HFFc6 (cell line): ENCODE measurements around the gene PCDHB15. TPM values are rescaled to one million over a fixed set of nuclear protein-coding genes. Genes with fewer than 3 reads are reported as not detected.
"Not testable (repeated sequence)": the region's sequence is repeated elsewhere in the genome, so short reads cannot be mapped to it uniquely, and the experiment has no call there.

Experiments used
- DNase-seq: peaks from one replicate; pipeline ENCODE4 v3.0.0-alpha.2; 2018
- H3K27ac Mint-ChIP-seq: 2 replicates; pipeline ENCODE4 v1.8.0; 2020; ENCODE audit warnings: mild to moderate bottlenecking, mixed read lengths
- H3K27me3 Mint-ChIP-seq: 2 replicates; pipeline ENCODE4 v1.8.0; 2021; ENCODE audit warnings: mild to moderate bottlenecking, moderate library complexity, mixed read lengths; ENCODE audit not compliant: insufficient read depth
- H3K36me3 Mint-ChIP-seq: 2 replicates; pipeline ENCODE4 v1.8.0; 2021; ENCODE audit warnings: low read depth, mixed read lengths
- H3K4me1 Mint-ChIP-seq: 2 replicates; pipeline ENCODE4 v1.8.0; 2020; ENCODE audit warnings: low read depth, mixed read lengths
- H3K4me3 Mint-ChIP-seq: 2 replicates; pipeline ENCODE4 v1.8.0; 2020; ENCODE audit warnings: mild to moderate bottlenecking, moderate library complexity, mixed read lengths
- H3K9me3 Mint-ChIP-seq: 2 replicates; pipeline ENCODE4 v1.8.0; 2020; ENCODE audit warnings: mild to moderate bottlenecking, mixed read lengths
- total RNA-seq, 6 experiments: library from RNA; stranded (reverse); fragmentation: NEBNext Ultra II Directional; extraction: Animal tissue kit (Norgen Biotek cat#: 25700); gene quantifications; 2 replicates in 1 of 6; 3 replicates in 5 of 6; pipeline ENCODE4 v1.2.3, GENCODE V29; 2021
- TF ChIP-seq, protein P1 (sequence below): fragments of 200-600 bp; sonication (generic); IDR thresholded peaks from 2 replicates; pipeline ENCODE4 v1.5.0; 2021; ENCODE audit warnings: antibody characterized with exemption, mild to moderate bottlenecking

PCDHB15 gene
- total RNA-seq, 6 experiments from 2014 or later: 0.45 to 1.4 (median 0.99) TPM

DNA sequence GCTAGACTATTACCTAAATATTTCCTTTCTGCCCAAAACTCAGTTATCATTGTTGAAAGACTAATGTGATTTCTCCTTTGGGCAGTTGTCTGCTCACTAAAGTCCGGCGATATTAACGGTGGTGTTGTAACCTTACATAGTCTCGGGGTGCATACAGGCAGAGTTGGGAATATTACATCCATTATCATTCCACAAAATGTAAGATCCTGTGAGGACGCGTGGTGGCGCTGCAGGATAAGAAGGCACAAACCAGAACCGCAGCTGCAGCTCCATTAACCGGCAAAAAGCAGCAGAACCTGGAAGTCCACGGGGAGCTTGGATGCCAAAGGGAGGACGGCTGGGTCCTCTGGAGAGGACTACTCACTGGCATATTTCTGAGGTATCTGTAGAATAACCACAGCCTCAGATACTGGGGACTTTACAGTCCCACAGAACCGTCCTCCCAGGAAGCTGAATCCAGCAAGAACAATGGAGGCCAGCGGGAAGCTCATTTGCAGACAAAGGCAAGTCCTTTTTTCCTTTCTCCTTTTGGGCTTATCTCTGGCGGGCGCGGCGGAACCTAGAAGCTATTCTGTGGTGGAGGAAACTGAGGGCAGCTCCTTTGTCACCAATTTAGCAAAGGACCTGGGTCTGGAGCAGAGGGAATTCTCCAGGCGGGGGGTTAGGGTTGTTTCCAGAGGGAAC is 31.4 kb upstream of the PCDHB15 start, which contains the start of gene PCDHB13:
Gene PCDHB13, plus strand, starts transcription at position 264 of the 684 bp plus-strand sequence. Its CDS starts 205 bp downstream, at position 469.
- not testable (repeated sequence) for H3K27me3 Mint-ChIP-seq, H3K27ac Mint-ChIP-seq
- Mint-ChIP-seq H3K4me3 (peak within 1 kb of the TSS; percentile 78), H3K36me3 (peaks cover 19% of the 10 kb centered on the region), H3K4me1 (peaks cover 14% of the 10 kb centered on the region), H3K9me3 (peaks cover 35% of the 10 kb centered on the region)
- peak; percentile 60 for DNase-seq
- TF ChIP-seq, protein P1, sequence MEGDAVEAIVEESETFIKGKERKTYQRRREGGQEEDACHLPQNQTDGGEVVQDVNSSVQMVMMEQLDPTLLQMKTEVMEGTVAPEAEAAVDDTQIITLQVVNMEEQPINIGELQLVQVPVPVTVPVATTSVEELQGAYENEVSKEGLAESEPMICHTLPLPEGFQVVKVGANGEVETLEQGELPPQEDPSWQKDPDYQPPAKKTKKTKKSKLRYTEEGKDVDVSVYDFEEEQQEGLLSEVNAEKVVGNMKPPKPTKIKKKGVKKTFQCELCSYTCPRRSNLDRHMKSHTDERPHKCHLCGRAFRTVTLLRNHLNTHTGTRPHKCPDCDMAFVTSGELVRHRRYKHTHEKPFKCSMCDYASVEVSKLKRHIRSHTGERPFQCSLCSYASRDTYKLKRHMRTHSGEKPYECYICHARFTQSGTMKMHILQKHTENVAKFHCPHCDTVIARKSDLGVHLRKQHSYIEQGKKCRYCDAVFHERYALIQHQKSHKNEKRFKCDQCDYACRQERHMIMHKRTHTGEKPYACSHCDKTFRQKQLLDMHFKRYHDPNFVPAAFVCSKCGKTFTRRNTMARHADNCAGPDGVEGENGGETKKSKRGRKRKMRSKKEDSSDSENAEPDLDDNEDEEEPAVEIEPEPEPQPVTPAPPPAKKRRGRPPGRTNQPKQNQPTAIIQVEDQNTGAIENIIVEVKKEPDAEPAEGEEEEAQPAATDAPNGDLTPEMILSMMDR: peak; percentile 76

GRCh38 chr5:141214583-141214982 is 30.6 kb upstream of the PCDHB15 start:
- H3K4me1 Mint-ChIP-seq, H3K27ac Mint-ChIP-seq, DNase-seq, H3K27me3 Mint-ChIP-seq: not testable (repeated sequence)
- Mint-ChIP-seq H3K4me3 (peak overlapping the region; percentile 72), H3K36me3 (peaks cover 21% of the 10 kb centered on the region), H3K9me3 (peaks cover 38% of the 10 kb centered on the region)

GRCh38 chr5:141215504-141215903 is 29.7 kb upstream of the PCDHB15 start:
- H3K4me1 Mint-ChIP-seq, H3K4me3 Mint-ChIP-seq, H3K27ac Mint-ChIP-seq, DNase-seq, H3K27me3 Mint-ChIP-seq: not testable (repeated sequence)
- peaks cover 16% of the 10 kb centered on the region for H3K36me3 Mint-ChIP-seq
- peaks cover 38% of the 10 kb centered on the region for H3K9me3 Mint-ChIP-seq

GRCh38 chr5:141216035-141216434 is 29.2 kb upstream of the PCDHB15 start:
- H3K4me3 Mint-ChIP-seq, H3K4me1 Mint-ChIP-seq, H3K27me3 Mint-ChIP-seq, H3K27ac Mint-ChIP-seq, DNase-seq: not testable (repeated sequence)
- Mint-ChIP-seq H3K36me3 (peaks cover 16% of the 10 kb centered on the region), H3K9me3 (peaks cover 38% of the 10 kb centered on the region)

GRCh38 chr5:141223112-141223783 is 21.9 kb upstream of the PCDHB15 start, which contains the start of gene PCDHB14:
Gene PCDHB14 (plus strand): TSS chr5:141223343. CDS start chr5:141223506, 163 bp downstream.
- peaks cover 6% of the 10 kb centered on the region for H3K27me3 Mint-ChIP-seq
- peaks cover 12% of the 10 kb centered on the region for H3K4me1 Mint-ChIP-seq
- peak; percentile 62 for DNase-seq
- H3K9me3 Mint-ChIP-seq: peaks cover 31% of the 10 kb centered on the region
- H3K4me3 Mint-ChIP-seq: peak within 1 kb of the TSS; percentile 90
- no peak within 1 kb of the TSS; the same call in 1 of the 2 replicates for H3K27ac Mint-ChIP-seq
- H3K36me3 Mint-ChIP-seq: peaks cover 9% of the 10 kb centered on the region; the same call in 1 of the 2 replicates
- TF ChIP-seq, protein P1: peak; percentile 77

DNA sequence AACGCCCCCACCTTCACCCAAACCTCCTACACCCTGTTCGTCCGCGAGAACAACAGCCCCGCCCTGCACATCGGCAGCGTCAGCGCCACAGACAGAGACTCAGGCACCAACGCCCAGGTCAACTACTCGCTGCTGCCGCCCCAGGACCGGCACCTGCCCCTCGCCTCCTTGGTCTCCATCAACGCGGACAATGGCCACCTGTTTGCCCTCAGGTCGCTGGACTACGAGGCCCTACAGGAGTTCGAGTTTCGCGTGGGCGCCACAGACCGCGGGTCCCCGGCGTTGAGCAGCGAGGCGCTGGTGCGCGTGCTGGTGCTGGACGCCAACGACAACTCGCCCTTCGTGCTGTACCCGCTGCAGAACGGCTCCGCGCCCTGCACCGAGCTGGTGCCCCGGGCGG is 20.4 kb upstream of the PCDHB15 start:
- peaks cover 12% of the 10 kb centered on the region for H3K4me1 Mint-ChIP-seq
- peaks cover 20% of the 10 kb centered on the region for H3K9me3 Mint-ChIP-seq
- not testable (repeated sequence) for DNase-seq, H3K27ac Mint-ChIP-seq, H3K27me3 Mint-ChIP-seq, H3K36me3 Mint-ChIP-seq
- H3K4me3 Mint-ChIP-seq: peak overlapping the region; percentile 34; the same call in 1 of the 2 replicates

DNA sequence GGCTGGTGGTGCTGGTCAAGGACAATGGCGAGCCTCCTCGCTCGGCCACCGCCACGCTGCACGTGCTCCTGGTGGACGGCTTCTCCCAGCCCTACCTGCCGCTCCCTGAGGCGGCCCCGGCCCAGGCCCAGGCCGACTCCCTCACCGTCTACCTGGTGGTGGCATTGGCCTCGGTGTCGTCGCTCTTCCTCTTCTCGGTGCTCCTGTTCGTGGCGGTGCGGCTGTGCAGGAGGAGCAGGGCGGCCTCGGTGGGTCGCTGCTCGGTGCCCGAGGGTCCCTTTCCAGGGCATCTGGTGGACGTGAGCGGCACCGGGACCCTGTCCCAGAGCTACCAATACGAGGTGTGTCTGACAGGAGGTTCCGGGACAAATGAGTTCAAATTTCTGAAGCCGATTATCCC is 19.8 kb upstream of the PCDHB15 start:
- Mint-ChIP-seq H3K9me3 (peaks cover 16% of the 10 kb centered on the region), H3K4me1 (peaks cover 12% of the 10 kb centered on the region)
- not testable (repeated sequence) for H3K27me3 Mint-ChIP-seq, H3K36me3 Mint-ChIP-seq, DNase-seq, H3K27ac Mint-ChIP-seq, H3K4me3 Mint-ChIP-seq

GRCh38 chr5:141234109-141234667 is 11.0 kb upstream of the PCDHB15 start:
- Mint-ChIP-seq H3K4me1 (no peaks in the 10 kb centered on the region), H3K4me3 (peak overlapping the region; percentile 88), H3K27me3 (peaks cover 5% of the 10 kb centered on the region), H3K36me3 (peaks cover 11% of the 10 kb centered on the region), H3K9me3 (peaks cover 41% of the 10 kb centered on the region), H3K27ac (peak overlapping the region; percentile 35)
- TF ChIP-seq, protein P1: peak; percentile 78
- DNase-seq: peak; percentile 9

DNA sequence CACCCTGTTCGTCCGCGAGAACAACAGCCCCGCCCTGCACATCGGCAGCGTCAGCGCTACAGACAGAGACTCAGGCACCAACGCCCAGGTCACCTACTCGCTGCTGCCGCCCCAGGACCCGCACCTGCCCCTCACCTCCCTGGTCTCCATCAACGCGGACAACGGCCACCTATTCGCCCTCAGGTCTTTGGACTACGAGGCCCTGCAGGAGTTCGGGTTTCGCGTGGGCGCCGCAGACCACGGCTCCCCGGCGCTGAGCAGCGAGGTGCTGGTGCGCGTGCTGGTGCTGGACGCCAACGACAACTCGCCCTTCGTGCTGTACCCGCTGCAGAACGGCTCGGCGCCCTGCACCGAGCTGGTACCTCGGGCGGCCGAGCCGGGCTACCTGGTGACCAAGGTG is 9.3 kb upstream of the PCDHB15 start:
- Mint-ChIP-seq H3K36me3 (peaks cover 17% of the 10 kb centered on the region), H3K9me3 (peaks cover 58% of the 10 kb centered on the region)
- DNase-seq, H3K27me3 Mint-ChIP-seq, H3K4me3 Mint-ChIP-seq, H3K27ac Mint-ChIP-seq, H3K4me1 Mint-ChIP-seq: not testable (repeated sequence)
